HCT116 (cell line): ENCODE measurements around the gene WASF2. TPM values are rescaled to one million over a fixed set of nuclear protein-coding genes. Genes with fewer than 3 reads are reported as not detected.
"Not testable (repeated sequence)": the region's sequence is repeated elsewhere in the genome, so short reads cannot be mapped to it uniquely, and the experiment has no call there.

Source experiments
- ATAC-seq: fragments of 200-7000 bp; cut with Tn5 transposase; 2 replicates; pipeline ENCODE4 v1.9.1; 2020; ENCODE audit warnings: mild to moderate bottlenecking, moderate library complexity
- BruUV-seq: library from RNA; stranded (reverse); fragments of 400-500 nt; replicated peaks from 2 replicates; lab custom pipeline; 2021; lab: Mats Ljungman, UMichigan
- CTCF ChIA-PET: fragments of 300-600 bp; sonication (Branson Sonifier 250); formaldehyde crosslinking; loops from one replicate; lab custom pipeline; 2021; ENCODE audit warnings: antibody characterized with exemption; lab: Charles Lee
- POLR2A ChIA-PET: fragments of 300-600, 350-600 bp; sonication (Branson Sonifier 250); formaldehyde crosslinking; loops from one replicate; lab custom pipeline; 2021; ENCODE audit warnings: antibody characterized with exemption; lab: Charles Lee
- RAD21 ChIA-PET, 2 experiments: fragments of 300-600 bp; sonication (Branson Sonifier 250); formaldehyde crosslinking; loops; one replicate each; lab custom pipeline; 2023; ENCODE audit warnings: low total read pairs in 2 of 2; ENCODE audit not compliant: uncharacterized antibody in 2 of 2, unreplicated experiment in 2 of 2, low non-redundant PET in 1 of 2; lab: Charles Lee
- DNase-seq: peaks from one replicate; pipeline ENCODE4 v3.0.0-alpha.2; 2010; ENCODE audit warnings: low read depth, low spot score
- H2AFZ ChIP-seq: fragments of 200-600 bp; shearing (Covaris generic), sonication (generic); 2 replicates; pipeline ENCODE4 v1.6.1; 2017; ENCODE audit warnings: low read depth, mixed run types, mixed read lengths, antibody characterized with exemption, low read length; ENCODE audit not compliant: poor library complexity, severe bottlenecking
- H3K27ac ChIP-seq: 2 replicates; pipeline ENCODE4 v1.5.1; 2012; ENCODE audit warnings: low read depth, low read length
- H3K27me3 ChIP-seq: fragments of 200-600 bp; sonication (generic); 2 replicates; pipeline ENCODE4 v1.6.1; 2016; ENCODE audit warnings: mixed run types, low read length, mixed read lengths; ENCODE audit not compliant: insufficient read depth
- H3K36me3 ChIP-seq, 2 experiments: fragments of 200-500 bp in 1 of 2; fragments of 200-600 bp in 1 of 2; sonication (Bioruptor generic) in 1 of 2; sonication (generic) in 1 of 2; 2 replicates each; pipeline versions ENCODE4 v1.5.1 to v1.6.1; 2014 to 2016; ENCODE audit warnings: low read length in 2 of 2, inconsistent platforms in 1 of 2, mixed read lengths in 1 of 2, mixed run types in 1 of 2; ENCODE audit not compliant: insufficient read depth in 2 of 2, control insufficient read depth in 1 of 2
- H3K4me1 ChIP-seq, 2 experiments: fragments of 200-600 bp in 1 of 2; sonication (generic) in 1 of 2; 2 replicates each; pipeline versions ENCODE4 v1.5.1 to v1.6.1; 2012 to 2017; ENCODE audit warnings: low read length in 2 of 2, inconsistent platforms in 1 of 2, mild to moderate bottlenecking in 1 of 2, mixed read lengths in 1 of 2, mixed run types in 1 of 2, moderate library complexity in 1 of 2; ENCODE audit not compliant: insufficient read depth in 2 of 2, control insufficient read depth in 1 of 2
- H3K4me2 ChIP-seq: fragments of 200-600 bp; sonication (generic); 2 replicates; pipeline ENCODE4 v1.6.1; 2017; ENCODE audit warnings: mixed run types, low read length, mixed read lengths
- H3K4me3 ChIP-seq, 2 experiments: fragments of 200-600 bp in 1 of 2; sonication (generic) in 1 of 2; replicated peaks in 1 of 2; 2 replicates each; pipeline ENCODE4 v1.5.1; 2011 to 2016; ENCODE audit warnings: low read length in 2 of 2, control low read depth in 1 of 2, low read depth in 1 of 2, mild to moderate bottlenecking in 1 of 2, mixed read lengths in 1 of 2, mixed run types in 1 of 2
- H3K79me2 ChIP-seq: fragments of 200-600 bp; sonication (generic); 2 replicates; pipeline ENCODE4 v1.6.1; 2017; ENCODE audit warnings: mild to moderate bottlenecking, mixed run types, low read length, moderate library complexity, mixed read lengths; ENCODE audit not compliant: insufficient read depth
- H3K9ac ChIP-seq: fragments of 200-600 bp; sonication (generic); 2 replicates; pipeline ENCODE4 v1.6.1; 2016; ENCODE audit warnings: low read length, mixed read lengths
- H3K9me2 ChIP-seq: fragments of 200-600 bp; sonication (generic), shearing (Covaris generic); 2 replicates; pipeline ENCODE4 v1.6.1; 2017; ENCODE audit warnings: mixed run types, mild to moderate bottlenecking, moderate library complexity; ENCODE audit not compliant: insufficient read depth
- H3K9me3 ChIP-seq, 2 experiments: fragments of 200-500 bp in 1 of 2; fragments of 200-600 bp in 1 of 2; sonication (Bioruptor generic) in 1 of 2; sonication (generic) in 1 of 2; 2 replicates each; pipeline ENCODE4 v1.6.1; 2014 to 2017; ENCODE audit warnings: low read length in 2 of 2, mixed read lengths in 2 of 2, inconsistent platforms in 1 of 2, low read depth in 1 of 2, mild to moderate bottlenecking in 1 of 2, mixed run types in 1 of 2, moderate library complexity in 1 of 2; ENCODE audit not compliant: control insufficient read depth in 1 of 2, insufficient read depth in 1 of 2
- H4K20me1 ChIP-seq: fragments of 200-600 bp; sonication (generic), shearing (Covaris generic); 2 replicates; pipeline ENCODE4 v1.6.1; 2017; ENCODE audit warnings: mixed run types, mild to moderate bottlenecking, moderate library complexity; ENCODE audit not compliant: insufficient read depth
- CBX3 ChIP-seq: IDR thresholded peaks from 2 replicates; pipeline ENCODE4 v1.6.1; 2012; ENCODE audit warnings: low read depth
- CEBPB ChIP-seq: IDR thresholded peaks from 2 replicates; pipeline ENCODE4 v1.6.1; 2012; ENCODE audit warnings: low read depth
- EGR1 ChIP-seq: IDR thresholded peaks from 2 replicates; pipeline ENCODE4 v1.6.1; 2012; ENCODE audit warnings: low read depth
- EZH2 ChIP-seq: fragments of 200-600 bp; sonication (generic); IDR thresholded peaks from 2 replicates; pipeline ENCODE4 v1.6.1; 2017; ENCODE audit warnings: antibody characterized with exemption, mixed run types
- EZH2phosphoT487 ChIP-seq: fragments of 200-600 bp; IDR thresholded peaks from 2 replicates; pipeline ENCODE4 v1.6.1; 2018; ENCODE audit warnings: antibody characterized with exemption, borderline replicate concordance
- FOSL1 ChIP-seq: IDR thresholded peaks from 2 replicates; pipeline ENCODE4 v1.6.1; 2012; ENCODE audit warnings: low read depth
- JUND ChIP-seq: IDR thresholded peaks from 2 replicates; pipeline ENCODE4 v1.6.1; 2012
- MAX ChIP-seq: IDR thresholded peaks from 2 replicates; pipeline ENCODE4 v1.6.1; 2012
- POLR2AphosphoS5 ChIP-seq: IDR thresholded peaks from 2 replicates; pipeline ENCODE4 v1.6.1; 2011; ENCODE audit warnings: mild to moderate bottlenecking, low read depth, low read length, moderate library complexity
- RAD21 ChIP-seq: IDR thresholded peaks from 2 replicates; pipeline ENCODE4 v1.6.1; 2012; ENCODE audit warnings: low read depth, mild to moderate bottlenecking
- REST ChIP-seq: IDR thresholded peaks from 2 replicates; pipeline ENCODE4 v1.6.1; 2012; ENCODE audit warnings: low read depth
- SIN3A ChIP-seq: IDR thresholded peaks from 2 replicates; pipeline ENCODE4 v1.6.1; 2012; ENCODE audit warnings: low read depth
- SP1 ChIP-seq: IDR thresholded peaks from 2 replicates; pipeline ENCODE4 v1.6.1; 2012; ENCODE audit warnings: low read depth
- TCF7L2 ChIP-seq: IDR thresholded peaks from 2 replicates; pipeline ENCODE4 v1.7.0; 2011; ENCODE audit warnings: borderline replicate concordance, inconsistent platforms; ENCODE audit not compliant: insufficient read depth, insufficient read length; ENCODE audit errors: extremely low read depth
- YY1 ChIP-seq: IDR thresholded peaks from 2 replicates; pipeline ENCODE4 v1.6.1; 2011; ENCODE audit warnings: low read length, low read depth, moderate library complexity, mild to moderate bottlenecking; ENCODE audit not compliant: insufficient replicate concordance; ENCODE audit errors: extremely low read depth
- ZFX ChIP-seq: fragments of 450-650 bp; IDR thresholded peaks from 2 replicates; pipeline ENCODE4 v1.6.1; 2017
- ZNF274 ChIP-seq: fragments of 200-500 bp; sonication (Bioruptor generic); IDR thresholded peaks from 2 replicates; pipeline ENCODE4 v1.6.1; 2014; ENCODE audit warnings: mild to moderate bottlenecking, low read depth, low read length, inconsistent platforms
- intact Hi-C: fragments of 100-400 bp; cut with micrococcal nuclease; formaldehyde crosslinking; loops from 2 replicates; pipeline ENCODE4 v1.10.0; 2022
- total RNA-seq: library from RNA; stranded (reverse); gene quantifications from one replicate; pipeline ENCODE4 v1.2.1, GENCODE V29; 2021; ENCODE audit not compliant: unreplicated experiment
- TF ChIP-seq, protein P1 (sequence below), 3 experiments: fragments of 200-600 bp in 1 of 3; sonication (generic) in 1 of 3; IDR thresholded peaks in 2 of 3; conservative IDR thresholded peaks in 1 of 3; 2 replicates each; pipeline ENCODE4 v1.5.1; 2012 to 2017; ENCODE audit warnings: low read depth in 2 of 3, low read length in 2 of 3, antibody characterized with exemption in 1 of 3, borderline replicate concordance in 1 of 3, control low read depth in 1 of 3, mild to moderate bottlenecking in 1 of 3, mixed read lengths in 1 of 3, mixed run types in 1 of 3, moderate library complexity in 1 of 3; ENCODE audit not compliant: insufficient read depth in 1 of 3
- TF ChIP-seq, protein P2 (sequence below): IDR thresholded peaks from 2 replicates; pipeline ENCODE4 v1.6.1; 2012

The WASF2 gene
- total RNA-seq, 1 experiment from 2014 or later, result 111 TPM

DNA sequence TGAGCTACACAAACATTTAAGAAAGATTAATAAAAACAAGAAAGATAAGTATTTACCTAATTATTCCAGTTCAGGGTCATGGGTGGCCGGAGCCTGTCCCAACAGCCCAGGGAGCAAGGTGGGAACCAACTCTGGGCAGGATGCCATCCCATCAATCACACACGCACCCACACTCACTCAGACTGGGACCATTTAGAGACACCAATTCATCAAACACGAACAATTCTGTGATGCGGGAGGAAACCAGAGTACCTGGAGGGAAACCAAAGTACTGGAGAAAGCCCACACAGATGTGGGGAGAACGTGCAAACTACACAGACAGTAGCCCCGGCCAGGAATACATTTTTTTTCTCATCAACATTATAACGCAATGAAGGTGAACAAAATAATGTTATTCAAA is 16.2 kb downstream of the WASF2 start:
- POLR2A ChIA-PET, result no interaction called here
- no TSS peak for BruUV-seq
- intact Hi-C loops, result no loop called here
- no peak overlapping the region for H3K4me3 ChIP-seq
- H4K20me1 ChIP-seq, result peaks cover 4% of the 10 kb centered on the region; the same call in 1 of the 2 replicates
- H3K79me2 ChIP-seq, result peaks cover 95% of the 10 kb centered on the region
- no peaks in the 10 kb centered on the region for H3K27me3 ChIP-seq
- DNase-seq, result no peak
- no peaks in the 10 kb centered on the region for H3K9me2 ChIP-seq
- no peak overlapping the region for H3K4me2 ChIP-seq
- H3K9ac ChIP-seq, result no peak overlapping the region
- no peak for TF ChIP-seq ZFX
- no peak for TF ChIP-seq JUND
- no peak for TF ChIP-seq YY1
- TF ChIP-seq CEBPB, result no peak
- TF ChIP-seq MAX, result no peak
- TF ChIP-seq REST, result no peak
- no peak for TF ChIP-seq CBX3
- TF ChIP-seq FOSL1, result no peak
- TF ChIP-seq ZNF274, result no peak
- no peak for TF ChIP-seq EZH2phosphoT487
- TF ChIP-seq EZH2, result no peak
- TF ChIP-seq SP1, result no peak
- no peak for TF ChIP-seq SIN3A
- no peak for TF ChIP-seq EGR1
- TF ChIP-seq, protein P1, sequence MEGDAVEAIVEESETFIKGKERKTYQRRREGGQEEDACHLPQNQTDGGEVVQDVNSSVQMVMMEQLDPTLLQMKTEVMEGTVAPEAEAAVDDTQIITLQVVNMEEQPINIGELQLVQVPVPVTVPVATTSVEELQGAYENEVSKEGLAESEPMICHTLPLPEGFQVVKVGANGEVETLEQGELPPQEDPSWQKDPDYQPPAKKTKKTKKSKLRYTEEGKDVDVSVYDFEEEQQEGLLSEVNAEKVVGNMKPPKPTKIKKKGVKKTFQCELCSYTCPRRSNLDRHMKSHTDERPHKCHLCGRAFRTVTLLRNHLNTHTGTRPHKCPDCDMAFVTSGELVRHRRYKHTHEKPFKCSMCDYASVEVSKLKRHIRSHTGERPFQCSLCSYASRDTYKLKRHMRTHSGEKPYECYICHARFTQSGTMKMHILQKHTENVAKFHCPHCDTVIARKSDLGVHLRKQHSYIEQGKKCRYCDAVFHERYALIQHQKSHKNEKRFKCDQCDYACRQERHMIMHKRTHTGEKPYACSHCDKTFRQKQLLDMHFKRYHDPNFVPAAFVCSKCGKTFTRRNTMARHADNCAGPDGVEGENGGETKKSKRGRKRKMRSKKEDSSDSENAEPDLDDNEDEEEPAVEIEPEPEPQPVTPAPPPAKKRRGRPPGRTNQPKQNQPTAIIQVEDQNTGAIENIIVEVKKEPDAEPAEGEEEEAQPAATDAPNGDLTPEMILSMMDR (IDR thresholded peaks at IDR 0.05 in 2 of 3, conservative IDR thresholded peaks at IDR 0.05 in 1 of 3; ENCODE audit: borderline replicate concordance in 1 of 3, insufficient read depth in 1 of 3, low read depth in 2 of 3, low read length in 2 of 3), result no peak
- TF ChIP-seq RAD21, result no peak
- TF ChIP-seq TCF7L2, result no peak
- TF ChIP-seq POLR2AphosphoS5, result no peak
- TF ChIP-seq, protein P2, sequence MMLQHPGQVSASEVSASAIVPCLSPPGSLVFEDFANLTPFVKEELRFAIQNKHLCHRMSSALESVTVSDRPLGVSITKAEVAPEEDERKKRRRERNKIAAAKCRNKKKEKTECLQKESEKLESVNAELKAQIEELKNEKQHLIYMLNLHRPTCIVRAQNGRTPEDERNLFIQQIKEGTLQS, result no peak
- no peak overlapping the region for H3K27ac ChIP-seq
- RAD21 ChIA-PET, result no interaction called here
- no peak for ATAC-seq
- CTCF ChIA-PET, result no interaction called here
- no peaks in the 10 kb centered on the region for H3K9me3 ChIP-seq
- H3K4me1 ChIP-seq, result no peaks in the 10 kb centered on the region; a peak in 1 of 4 replicates
- no peak overlapping the region for H2AFZ ChIP-seq
- H3K36me3 ChIP-seq, result no peaks in the 10 kb centered on the region

DNA sequence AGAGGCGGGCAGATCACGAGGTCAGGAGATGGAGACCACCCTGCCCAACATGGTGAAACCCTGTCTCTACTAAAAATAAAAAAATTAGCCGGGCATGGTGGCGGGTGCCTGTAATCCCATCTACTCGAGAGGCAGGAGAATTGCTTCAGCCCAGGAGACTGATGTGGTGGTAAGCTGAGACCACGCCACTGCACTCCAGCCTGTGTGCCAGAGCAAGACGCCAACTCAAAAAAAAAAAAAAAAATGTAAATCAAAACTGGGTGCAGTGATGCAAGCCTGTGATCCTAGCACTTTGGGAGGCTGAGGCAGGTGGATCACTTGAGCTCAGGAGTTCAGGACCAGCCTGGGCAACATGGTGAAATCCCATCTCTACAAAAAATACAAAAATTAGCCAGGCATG is 17.9 kb downstream of the WASF2 start:
- CTCF ChIA-PET, H3K27me3 ChIP-seq, H3K4me2 ChIP-seq, H3K9ac ChIP-seq, BruUV-seq, ATAC-seq, POLR2A ChIA-PET, H2AFZ ChIP-seq, H3K9me3 ChIP-seq, H3K9me2 ChIP-seq, intact Hi-C loops, RAD21 ChIA-PET, H3K27ac ChIP-seq, H4K20me1 ChIP-seq, DNase-seq, H3K4me3 ChIP-seq, H3K36me3 ChIP-seq: not testable (repeated sequence)
- peaks cover 2 to 10% of the 10 kb centered on the region in 2 experiments for H3K4me1 ChIP-seq
- H3K79me2 ChIP-seq, result peaks cover 97% of the 10 kb centered on the region
